WI38 (cell line): ENCODE data around the gene CNGA4.

Source experiments
- H3K4me3 ChIP-seq: 2 replicates; pipeline ENCODE4 v1.5.1; 2011; ENCODE audit warnings: low read depth, mild to moderate bottlenecking, control low read depth, low read length
- TF ChIP-seq, protein P1 (sequence below): IDR thresholded peaks from 2 replicates; pipeline ENCODE4 v1.5.1; 2012; ENCODE audit warnings: low read depth, mild to moderate bottlenecking, control low read depth, low read length

CNGA4 gene

DNA sequence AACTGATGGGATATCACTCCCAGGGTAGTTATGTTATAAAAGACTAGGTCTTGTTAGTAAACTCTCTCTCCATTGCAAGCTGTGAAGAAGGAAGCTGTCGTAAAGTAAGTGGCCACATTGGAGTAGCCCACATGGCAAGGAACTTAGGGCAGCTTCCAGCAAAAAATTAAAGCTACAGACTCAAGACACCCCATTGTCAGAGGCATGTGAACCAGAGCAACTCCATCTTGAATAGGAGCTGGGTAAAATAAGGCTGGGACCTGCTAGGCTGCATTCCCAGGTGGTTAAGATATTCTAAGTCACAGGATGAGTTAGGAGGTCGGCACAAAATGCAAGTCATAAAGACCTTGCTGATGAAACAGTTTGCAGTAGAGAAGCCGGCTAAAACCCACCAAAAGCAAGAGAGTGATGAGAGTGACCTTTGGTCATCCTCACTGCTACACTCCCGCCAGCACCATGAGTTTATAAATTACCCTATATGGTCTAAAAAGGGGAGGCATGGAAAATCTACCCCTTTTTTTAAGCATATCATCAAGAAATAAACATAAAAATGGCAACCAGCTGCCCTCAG is 44.6 kb downstream of the CNGA4 start:
- H3K4me3 ChIP-seq, result no peak overlapping the region
- TF ChIP-seq, protein P1, sequence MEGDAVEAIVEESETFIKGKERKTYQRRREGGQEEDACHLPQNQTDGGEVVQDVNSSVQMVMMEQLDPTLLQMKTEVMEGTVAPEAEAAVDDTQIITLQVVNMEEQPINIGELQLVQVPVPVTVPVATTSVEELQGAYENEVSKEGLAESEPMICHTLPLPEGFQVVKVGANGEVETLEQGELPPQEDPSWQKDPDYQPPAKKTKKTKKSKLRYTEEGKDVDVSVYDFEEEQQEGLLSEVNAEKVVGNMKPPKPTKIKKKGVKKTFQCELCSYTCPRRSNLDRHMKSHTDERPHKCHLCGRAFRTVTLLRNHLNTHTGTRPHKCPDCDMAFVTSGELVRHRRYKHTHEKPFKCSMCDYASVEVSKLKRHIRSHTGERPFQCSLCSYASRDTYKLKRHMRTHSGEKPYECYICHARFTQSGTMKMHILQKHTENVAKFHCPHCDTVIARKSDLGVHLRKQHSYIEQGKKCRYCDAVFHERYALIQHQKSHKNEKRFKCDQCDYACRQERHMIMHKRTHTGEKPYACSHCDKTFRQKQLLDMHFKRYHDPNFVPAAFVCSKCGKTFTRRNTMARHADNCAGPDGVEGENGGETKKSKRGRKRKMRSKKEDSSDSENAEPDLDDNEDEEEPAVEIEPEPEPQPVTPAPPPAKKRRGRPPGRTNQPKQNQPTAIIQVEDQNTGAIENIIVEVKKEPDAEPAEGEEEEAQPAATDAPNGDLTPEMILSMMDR, result no peak

DNA sequence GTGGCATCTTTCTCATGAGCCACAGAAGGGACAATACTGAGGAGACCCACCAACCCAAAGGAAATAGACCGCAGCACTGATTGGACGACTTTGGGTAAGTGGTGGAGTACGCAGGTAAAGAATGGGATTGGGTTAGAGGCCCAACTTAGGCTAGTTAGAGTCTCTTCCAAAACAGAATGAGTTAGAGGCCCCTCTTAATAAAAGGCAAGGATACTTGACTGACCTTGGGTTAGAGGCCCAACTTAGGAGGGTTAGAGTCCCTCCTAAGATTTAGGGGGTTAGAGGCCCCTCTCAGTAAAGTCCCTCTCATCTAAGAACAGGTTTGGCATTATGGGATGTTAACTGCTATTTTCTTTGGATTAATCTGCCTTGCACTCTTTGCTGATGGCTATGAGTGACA is 45.4 kb downstream of the CNGA4 start:
- TF ChIP-seq, protein P1, result no peak

DNA sequence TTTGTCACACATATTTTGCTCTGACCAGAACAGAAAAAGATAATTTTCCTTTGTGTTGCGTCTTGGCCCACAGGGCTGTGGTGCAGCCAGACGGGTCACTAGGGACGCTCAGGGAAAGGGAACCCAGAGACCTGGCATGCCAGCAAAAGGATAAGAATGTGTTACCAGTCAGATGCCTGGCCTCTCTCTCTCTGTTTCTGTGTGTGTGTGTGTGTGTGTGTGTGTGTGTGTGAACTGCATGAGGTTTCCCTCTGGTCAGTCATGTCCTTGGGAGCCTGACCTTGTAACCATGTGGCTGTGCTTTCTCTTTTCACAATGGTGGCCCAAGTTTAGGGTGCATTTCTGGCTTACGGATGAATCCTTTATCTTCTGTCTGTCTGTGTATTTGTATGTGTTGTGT is 46.1 kb downstream of the CNGA4 start:
- TF ChIP-seq, protein P1, result no peak
- no peak overlapping the region for H3K4me3 ChIP-seq

More for the DNA sequence above, 45.4 kb downstream of the CNGA4 start:
- no peak overlapping the region for H3K4me3 ChIP-seq
